ENCODE measurements around the gene ZSWIM4. TPM values are rescaled to one million over a fixed set of nuclear protein-coding genes. Genes with fewer than 3 reads are reported as not detected.

ZSWIM4 gene
- total RNA-seq, 1 experiment from 2014 or later: 8.7 TPM

- CTCF ChIA-PET: interaction anchor here (0.7 kb wide), 1 partner anchor 76 kb away, joined by 7 read pairs; no protein-coding TSS in a partner anchor
- DNase-seq (ENCODE audit: low read depth, low spot score): no peak
- Histone ChIP-seq H3K27ac (ENCODE audit: low read length) (no peak overlapping the region), H3K4me1 (ENCODE audit: control insufficient read depth, insufficient read depth, low read length) (peaks cover 6% of the 10 kb centered on the region), H3K9me3 (ENCODE audit: control insufficient read depth, insufficient read depth, low read depth, low read length) (no peaks in the 10 kb centered on the region), H3K36me3 (ENCODE audit: control insufficient read depth, insufficient read depth, low read length) (no peaks in the 10 kb centered on the region), H3K4me3 (ENCODE audit: low read depth in 2 of 2, low read length in 2 of 2) (no peak overlapping the region), H3K27me3 (ENCODE audit: control insufficient read depth, insufficient read depth, low read length) (no peaks in the 10 kb centered on the region)
- no TSS peak for BruUV-seq (replicated peaks)
- POLR2A ChIA-PET: no interaction called here
- ATAC-seq: no peak
- intact Hi-C loops (cut with micrococcal nuclease; ENCODE audit: unreplicated experiment) (no loop called here), in situ Hi-C loops (cut with HindIII; ENCODE audit: low pct_unique_long_range_greater_than_20kb, low sequenced_read_pairs) (no loop called here)
- no peak for TF ChIP-seq REST (IDR thresholded peaks at IDR 0.05; ENCODE audit: insufficient read depth in 1 of 2, low read depth in 2 of 2, low read length in 1 of 2)
- TF ChIP-seq TCF7L2 (IDR thresholded peaks at IDR 0.05; ENCODE audit: low read depth, low read length): no peak
- TF ChIP-seq SIN3A (IDR thresholded peaks at IDR 0.05; ENCODE audit: borderline replicate concordance, insufficient read depth, low read depth, low read length): no peak
- TF ChIP-seq CTCF (IDR thresholded peaks at IDR 0.05): no peak
- no peak for TF ChIP-seq POLR2AphosphoS5 (IDR thresholded peaks at IDR 0.05; ENCODE audit: low read depth, low read length)
These were observed 12.7 kb upstream of the ZSWIM4 start for GRCh38 chr19:13782537-13782936.

- TF ChIP-seq SIN3A (IDR thresholded peaks at IDR 0.05; ENCODE audit: borderline replicate concordance, insufficient read depth, low read depth, low read length) (no peak), REST (IDR thresholded peaks at IDR 0.05; ENCODE audit: insufficient read depth in 1 of 2, low read depth in 2 of 2, low read length in 1 of 2) (no peak), TCF7L2 (IDR thresholded peaks at IDR 0.05; ENCODE audit: low read depth, low read length) (no peak), POLR2AphosphoS5 (IDR thresholded peaks at IDR 0.05; ENCODE audit: low read depth, low read length) (no peak), CTCF (IDR thresholded peaks at IDR 0.05) (no peak)
- intact Hi-C loops (cut with micrococcal nuclease; ENCODE audit: unreplicated experiment): no loop called here
These were observed 11.4 kb upstream of the ZSWIM4 start for GRCh38 chr19:13783565-13784500.

More at GRCh38 chr19:13783565-13784500, 11.4 kb upstream of the ZSWIM4 start:
- H3K27me3 ChIP-seq (ENCODE audit: control insufficient read depth, insufficient read depth, low read length): no peaks in the 10 kb centered on the region
- DNase-seq (ENCODE audit: low read depth, low spot score) (no peak), ATAC-seq (no peak)
- BruUV-seq (replicated peaks): no TSS peak
- H3K9me3 ChIP-seq (ENCODE audit: control insufficient read depth, insufficient read depth, low read depth, low read length): no peaks in the 10 kb centered on the region
- H3K4me3 ChIP-seq (ENCODE audit: low read depth in 2 of 2, low read length in 2 of 2): no peak overlapping the region
- ChIA-PET CTCF (interaction anchor here (0.6 kb wide), 4 partner anchors 29 to 307 kb away, joined by 3 to 9 read pairs (median 4); no protein-coding TSS in a partner anchor), POLR2A (no interaction called here)
- in situ Hi-C loops (cut with HindIII; ENCODE audit: low pct_unique_long_range_greater_than_20kb, low sequenced_read_pairs): no loop called here
- H3K4me1 ChIP-seq (ENCODE audit: control insufficient read depth, insufficient read depth, low read length): peaks cover 10% of the 10 kb centered on the region
- no peaks in the 10 kb centered on the region for H3K36me3 ChIP-seq (ENCODE audit: control insufficient read depth, insufficient read depth, low read length)
- no peak overlapping the region for H3K27ac ChIP-seq (ENCODE audit: low read length)

Data from Panc1 (cell line).